Activated gamma-delta T cell treated with anti-CD3 and anti-CD28 coated beads, Interleukin-2, amount 50 U/mL, for 16 hours (primary cell): ENCODE measurements around the gene UBTD2.
"Not testable (repeated sequence)": the region's sequence is repeated elsewhere in the genome, so short reads cannot be mapped to it uniquely, and the experiment has no call there.

Source experiments
- DNase-seq: peaks from one replicate; pipeline ENCODE4 v3.0.0-alpha.2; 2020; ENCODE audit warnings: low read depth

The UBTD2 gene

DNA sequence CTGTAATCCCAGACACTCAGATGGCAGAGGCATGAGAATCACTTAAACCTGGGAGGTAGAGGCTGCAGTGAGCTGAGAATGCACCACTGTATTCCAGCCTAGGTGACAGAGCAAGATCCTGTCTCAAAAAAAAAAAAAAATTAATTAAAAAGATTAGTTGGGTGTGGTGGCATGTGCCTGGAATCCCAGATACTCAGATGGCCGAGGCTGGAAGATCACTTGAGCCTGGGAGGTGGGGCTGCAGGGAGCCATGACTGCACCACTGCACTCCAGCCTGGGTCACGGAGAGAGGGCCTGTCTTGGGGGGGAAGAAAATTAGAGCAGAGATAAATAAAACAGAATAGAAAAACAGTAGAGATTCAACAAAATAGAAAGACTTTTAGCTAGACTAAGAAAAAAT is 34.9 kb downstream of the UBTD2 start:
- no peak for DNase-seq

GRCh38 chr5:172245703-172246125 is 37.9 kb downstream of the UBTD2 start:
- no peak for DNase-seq

DNA sequence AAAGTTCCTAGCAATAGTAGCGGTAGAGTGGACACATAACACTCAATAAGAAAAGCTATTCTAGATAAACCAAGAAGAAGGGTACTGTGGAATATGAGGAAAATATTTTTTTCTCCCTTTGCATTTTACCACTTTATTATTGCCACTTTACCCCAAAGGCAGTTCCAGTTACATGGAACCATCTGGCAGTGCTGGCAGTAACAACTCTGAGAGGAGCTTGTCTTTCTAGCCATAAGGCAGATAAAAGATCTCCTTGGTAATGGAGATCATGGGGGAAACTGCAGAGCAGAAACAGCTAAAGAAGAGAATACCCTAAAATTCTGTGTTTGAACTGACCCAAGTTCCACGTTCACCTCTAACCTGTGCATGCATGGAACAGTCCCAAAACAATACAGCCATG is 38.5 kb downstream of the UBTD2 start:
- no peak for DNase-seq

DNA sequence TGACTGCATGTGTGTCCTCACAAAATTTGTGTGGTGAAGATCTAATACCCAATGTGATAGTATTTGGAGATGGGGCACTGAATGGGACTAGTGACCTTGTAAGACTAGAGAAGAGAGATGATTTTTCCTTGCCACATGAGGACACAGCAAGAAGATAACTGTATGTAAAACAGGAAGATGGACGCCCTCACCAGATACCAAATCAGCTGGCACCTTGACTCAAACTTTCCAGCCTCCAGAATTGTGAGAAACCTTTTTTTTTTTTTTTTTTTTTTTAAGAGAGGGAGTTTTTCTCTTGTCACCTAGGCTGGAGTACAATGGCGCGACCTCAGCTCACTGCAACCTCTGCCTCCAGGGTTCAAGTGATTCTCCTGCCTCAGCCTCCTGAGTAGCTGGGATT is 40.3 kb downstream of the UBTD2 start:
- DNase-seq = no peak

GRCh38 chr5:172238334-172238733 is 45.2 kb downstream of the UBTD2 start:
- no peak for DNase-seq

- DNase-seq = no peak
Measured at GRCh38 chr5:172235827-172236736, 47.5 kb downstream of the UBTD2 start.

DNA sequence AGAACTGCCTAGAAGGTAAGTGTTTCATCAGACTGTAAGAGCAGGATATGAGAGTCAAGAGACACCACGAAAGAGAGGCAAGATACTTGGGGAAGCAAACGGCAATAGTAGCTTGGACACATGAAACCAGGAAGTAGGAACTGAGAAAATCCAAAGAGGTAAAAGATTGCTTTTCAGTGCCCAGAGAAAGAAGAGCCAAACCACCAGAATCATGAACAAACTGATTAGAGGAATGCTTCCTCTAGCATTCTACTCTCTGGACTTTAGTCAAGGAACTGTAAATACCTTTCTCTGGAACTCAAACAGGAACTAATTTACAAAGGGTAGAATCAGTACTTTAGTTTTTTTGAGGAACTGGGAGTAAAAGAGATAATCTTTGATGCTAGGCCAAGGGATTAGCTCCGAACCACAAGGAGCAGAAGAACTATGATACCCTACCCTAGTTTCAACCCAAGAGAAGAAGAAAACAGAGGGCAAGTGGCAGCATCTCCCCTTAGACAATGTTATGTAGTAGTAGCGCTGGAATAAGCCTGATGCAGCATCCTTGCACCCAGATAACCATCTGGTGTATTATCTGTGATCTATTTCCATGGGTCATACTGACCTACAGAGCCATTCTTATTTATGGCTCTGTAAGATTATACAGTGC is 48.3 kb downstream of the UBTD2 start:
- no peak for DNase-seq

DNA sequence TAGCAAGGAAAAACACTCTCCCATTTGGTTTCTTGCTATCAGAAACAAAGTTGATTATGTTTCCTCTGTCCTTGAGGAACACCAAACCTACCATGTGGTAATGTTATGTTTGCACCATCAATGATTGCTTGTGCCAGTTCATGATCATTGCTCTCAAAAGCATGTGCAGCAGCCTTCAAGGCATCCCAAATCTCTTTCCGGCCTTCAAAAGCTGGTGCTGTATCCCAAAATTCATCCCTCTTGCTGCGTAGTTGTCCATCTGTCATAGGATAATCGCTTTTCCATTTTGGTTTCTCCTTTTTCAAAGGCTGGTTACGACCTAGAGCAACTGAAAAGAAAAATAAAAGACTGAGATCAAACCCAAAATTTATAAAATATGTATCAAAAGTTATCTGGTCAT is 49.5 kb downstream of the UBTD2 start:
- no peak for DNase-seq

DNA sequence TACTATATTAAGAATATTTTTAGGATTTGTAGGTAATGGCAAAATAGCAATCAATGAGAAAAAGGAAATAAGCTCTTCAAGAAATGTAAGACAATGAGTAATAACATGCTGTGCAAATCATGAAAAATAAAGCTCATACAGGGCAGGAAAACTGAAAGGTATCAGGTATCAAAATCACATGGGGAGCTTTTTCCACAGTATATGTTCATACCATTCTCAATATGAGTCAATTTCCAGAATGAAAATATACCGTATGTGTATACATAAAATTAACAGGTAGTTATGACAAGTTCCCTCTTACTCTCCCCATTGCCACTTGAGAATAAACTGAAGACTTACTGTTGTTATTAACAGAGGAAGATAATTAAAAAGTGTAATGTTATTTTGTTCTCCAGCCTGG is 53.7 kb downstream of the UBTD2 start:
- DNase-seq = no peak

DNA sequence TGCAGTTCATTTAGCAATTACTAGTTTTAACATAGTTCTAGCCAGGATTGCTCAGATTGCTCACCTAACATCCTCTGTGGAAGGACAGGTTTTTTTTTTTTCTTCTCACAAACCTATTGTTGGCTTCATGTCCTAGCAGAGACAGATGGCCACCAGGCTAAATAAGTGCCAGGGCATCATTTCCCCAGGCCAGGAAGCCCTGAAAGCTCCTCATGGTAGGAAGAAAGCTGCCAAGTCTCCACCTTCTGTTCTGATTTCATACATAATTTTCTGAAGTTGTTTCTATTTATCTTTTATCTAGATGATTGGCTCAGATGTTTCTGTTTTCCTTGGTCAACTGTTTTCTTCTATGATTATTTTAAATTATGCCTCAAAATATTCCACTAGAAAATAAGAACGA is 58.6 kb downstream of the UBTD2 start:
- DNase-seq = no peak

DNA sequence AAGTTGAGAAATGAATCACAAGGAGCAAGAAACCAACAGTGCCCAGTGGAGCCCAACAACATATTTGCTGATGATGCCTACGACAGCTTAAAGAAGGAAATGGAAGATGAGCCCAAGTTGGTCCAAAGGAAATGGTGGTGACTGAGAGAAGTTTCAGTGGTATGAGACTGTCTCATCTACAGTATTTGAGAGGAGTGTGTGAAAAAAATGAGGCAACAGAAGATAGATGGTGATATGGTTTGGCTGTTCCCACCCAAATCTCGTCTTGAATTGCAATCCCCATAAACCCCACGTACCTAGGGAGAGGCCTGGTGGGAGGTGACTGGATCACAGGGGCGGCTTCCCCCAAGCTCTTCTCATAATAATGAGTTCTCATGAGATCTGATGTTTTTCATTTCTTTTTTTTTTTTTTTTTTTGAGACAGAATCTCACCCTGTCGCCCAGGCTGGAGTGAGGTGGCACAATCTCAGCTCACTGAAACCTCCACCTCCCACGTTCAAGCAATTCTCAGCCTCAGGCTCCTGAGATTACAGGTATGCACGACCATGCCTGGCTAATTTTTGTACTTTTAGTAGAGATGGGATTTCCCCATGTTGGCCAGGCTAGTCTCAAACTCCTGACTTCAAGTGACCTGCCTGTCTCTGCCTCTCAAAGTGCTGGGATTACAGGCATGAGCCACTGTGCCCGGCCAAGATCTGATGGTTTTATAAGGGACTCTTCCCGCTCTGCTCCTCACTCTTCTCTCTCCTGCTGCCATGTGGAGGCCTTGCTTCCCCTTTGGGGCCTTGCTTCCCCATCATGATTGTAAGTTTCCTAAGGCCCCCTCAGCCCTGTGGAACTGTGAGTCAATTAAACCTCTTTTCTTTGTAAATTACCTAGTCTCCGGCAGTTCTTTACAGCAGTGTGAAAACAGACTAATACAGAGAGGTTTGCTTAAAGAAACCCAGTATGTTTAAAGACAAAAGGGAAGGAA is 59.4 kb downstream of the UBTD2 start:
- DNase-seq = no peak

- no peak for DNase-seq
Measured at GRCh38 chr5:172219296-172219695, 64.3 kb downstream of the UBTD2 start.

GRCh38 chr5:172216345-172216744 is 67.2 kb downstream of the UBTD2 start:
- no peak for DNase-seq

GRCh38 chr5:172213126-172213525 is 70.4 kb downstream of the UBTD2 start:
- no peak for DNase-seq

DNA sequence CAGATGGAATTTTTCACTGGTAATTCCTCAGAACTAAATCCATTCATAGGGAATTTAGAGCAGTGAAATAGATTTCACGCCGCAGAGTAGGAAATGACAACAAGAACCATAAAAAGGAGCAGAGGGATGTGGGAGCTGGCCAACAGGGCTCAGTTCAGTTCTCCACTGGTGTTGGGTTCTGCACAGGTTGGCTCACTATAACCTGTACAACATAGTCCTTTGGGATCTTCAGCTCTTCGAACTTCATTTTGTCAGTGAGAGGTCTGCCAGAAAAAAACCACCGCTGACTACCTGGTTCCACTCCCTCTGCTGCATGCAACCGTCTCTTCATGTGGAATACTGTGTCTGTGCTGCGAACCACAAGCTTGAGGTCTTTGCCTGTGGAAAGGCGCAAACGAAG is 71.9 kb downstream of the UBTD2 start:
- no peak for DNase-seq

DNA sequence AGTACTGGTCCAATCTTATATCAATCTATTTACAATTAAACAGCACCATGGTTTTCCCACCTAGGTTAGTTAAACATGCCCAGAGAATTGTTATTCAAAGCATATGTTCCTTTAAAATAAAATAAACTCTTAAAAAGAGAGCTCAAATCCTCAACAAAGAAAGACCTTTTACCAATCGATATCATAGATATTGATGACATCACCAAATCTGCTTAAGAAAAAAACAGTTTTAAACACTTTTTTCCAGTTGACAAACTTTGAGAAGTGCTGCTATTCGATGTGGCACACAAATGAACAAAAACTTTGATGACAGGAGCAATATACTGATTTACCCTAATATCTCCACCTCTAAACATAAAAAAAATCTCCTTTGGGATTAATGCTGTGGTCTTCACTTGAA is 73.8 kb downstream of the UBTD2 start:
- no peak for DNase-seq

DNA sequence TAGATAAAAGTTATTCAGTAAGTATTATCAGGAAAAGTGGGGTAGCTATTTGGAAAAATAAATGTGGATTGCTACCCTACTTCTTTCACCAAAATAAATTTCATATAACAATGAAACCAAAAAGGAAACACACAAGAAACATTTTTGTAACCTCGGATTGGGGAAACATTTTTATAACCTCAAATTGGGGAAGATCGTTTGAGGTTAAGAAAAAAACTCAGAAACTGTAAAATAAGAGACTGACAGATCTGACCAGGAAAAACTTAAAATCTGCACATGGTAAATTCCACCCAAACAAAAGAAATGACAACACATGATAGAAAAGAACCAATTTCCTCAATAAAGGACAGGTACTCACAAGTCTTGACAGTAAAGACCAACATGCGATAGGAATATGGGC is 76.1 kb downstream of the UBTD2 start:
- no peak for DNase-seq

DNA sequence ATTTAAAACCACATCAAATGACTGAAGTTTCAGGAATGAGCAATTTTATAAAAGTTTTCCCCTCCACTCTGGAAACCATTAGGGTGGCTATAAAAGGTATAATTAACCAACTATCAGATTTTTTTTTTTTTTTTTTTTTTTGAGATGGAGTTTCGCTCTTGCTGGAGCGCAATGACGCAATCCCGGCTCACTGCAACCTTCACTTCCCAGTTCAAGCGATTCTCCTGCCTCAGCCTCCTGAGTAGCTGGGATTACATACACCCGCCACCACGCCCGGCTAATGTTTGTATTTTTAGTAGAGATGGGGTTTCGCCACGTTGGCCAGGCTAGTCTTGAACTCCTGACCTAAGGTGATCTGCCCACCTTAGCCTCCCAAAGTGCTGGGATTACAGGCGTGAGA is 77.6 kb downstream of the UBTD2 start:
- not testable (repeated sequence) for DNase-seq

DNA sequence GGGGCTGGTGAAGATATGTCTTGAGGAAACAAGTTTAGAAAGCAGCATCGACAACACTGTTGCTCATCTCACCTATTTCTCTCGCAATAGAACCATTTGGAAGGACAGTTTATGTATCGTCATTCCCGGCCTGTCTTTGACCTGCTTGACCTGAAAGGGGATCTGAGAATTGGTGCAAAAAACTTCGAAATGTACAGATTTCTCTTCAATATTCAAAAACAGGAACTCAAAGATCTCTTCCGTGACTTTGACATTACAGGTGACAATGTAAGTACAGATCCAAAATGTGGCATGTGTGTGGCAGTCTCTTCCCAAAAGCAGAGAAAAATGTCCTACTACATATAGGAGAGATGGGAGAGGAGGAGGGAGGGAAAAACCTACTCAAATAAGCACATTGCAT is 83.1 kb downstream of the UBTD2 start:
- no peak for DNase-seq

GRCh38 chr5:172199446-172199845 is 84.1 kb downstream of the UBTD2 start:
- DNase-seq = no peak

DNA sequence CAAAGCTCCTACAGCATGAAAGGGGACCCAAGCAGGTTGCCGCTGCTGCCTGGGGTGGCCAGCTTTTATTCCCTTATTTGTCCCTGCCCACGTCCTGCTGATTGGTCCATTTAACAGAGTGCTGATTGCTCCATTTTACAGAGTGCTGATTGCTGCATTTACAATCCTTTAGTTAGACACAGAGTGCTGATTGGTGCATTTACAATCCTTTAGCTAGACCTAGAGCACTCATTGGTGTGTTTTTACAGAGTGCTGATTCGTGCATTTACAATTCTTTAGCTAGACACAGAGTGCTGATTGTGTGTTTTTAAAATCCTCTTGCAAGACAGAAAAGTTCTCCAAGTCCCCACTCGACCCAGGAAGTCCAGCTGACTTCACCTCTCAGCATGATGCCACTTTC is 85.8 kb downstream of the UBTD2 start:
- DNase-seq = not testable (repeated sequence)

GRCh38 chr5:172194985-172195774 is 88.4 kb downstream of the UBTD2 start:
- DNase-seq = no peak
